GM20431 (cell line): ENCODE data around the gene ARHGAP24.
"Not testable (repeated sequence)": the region's sequence is repeated elsewhere in the genome, so short reads cannot be mapped to it uniquely, and the experiment has no call there.

Experiments
- in situ Hi-C: fragments of 300-500 bp; cut with MseI, MboI; formaldehyde crosslinking; loops from one replicate; pipeline ENCODE4 v1.15.0; 2020; ENCODE audit warnings: low sequenced_read_pairs; ENCODE audit not compliant: unreplicated experiment

The ARHGAP24 gene

DNA sequence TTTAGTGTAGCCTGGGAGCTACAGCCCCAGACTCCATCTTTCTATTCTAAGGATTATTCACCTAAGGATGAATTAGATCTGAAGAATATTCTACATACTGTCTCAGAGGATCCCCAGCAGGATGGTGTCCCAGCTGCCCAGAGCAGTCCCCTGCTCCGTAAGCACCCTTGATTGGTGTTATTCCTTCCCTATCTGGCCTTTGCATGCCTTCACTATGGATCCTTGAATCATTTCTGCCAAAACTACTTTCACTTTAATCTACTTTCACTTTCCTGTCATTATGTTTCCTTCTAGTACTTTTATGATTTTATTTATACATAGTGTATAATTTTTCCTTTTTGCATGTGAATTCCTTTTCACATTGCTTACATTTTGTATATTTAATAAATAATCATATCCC, 39.2 kb downstream of the ARHGAP24 start:
- in situ Hi-C loops = no loop called here

DNA sequence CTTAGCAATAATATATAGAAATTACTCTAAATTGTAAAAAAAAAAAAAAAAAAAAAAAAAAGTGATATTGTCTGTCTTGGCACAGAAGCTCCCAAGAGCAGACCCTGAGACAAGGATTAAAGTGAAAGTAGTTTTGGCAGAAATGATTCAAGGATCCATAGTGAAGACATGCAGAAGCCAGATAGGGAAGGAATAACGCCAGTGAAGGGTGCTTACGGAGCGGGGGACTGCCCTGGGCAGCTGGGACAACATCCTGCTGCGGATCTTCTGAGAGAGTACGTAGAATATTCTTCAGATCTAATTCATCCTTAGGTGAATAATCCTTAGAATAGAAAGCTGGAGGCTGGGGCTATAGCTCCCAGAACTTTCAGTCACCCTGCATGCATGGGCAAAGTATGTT, 39.8 kb downstream of the ARHGAP24 start:
- in situ Hi-C loops = no loop called here

DNA sequence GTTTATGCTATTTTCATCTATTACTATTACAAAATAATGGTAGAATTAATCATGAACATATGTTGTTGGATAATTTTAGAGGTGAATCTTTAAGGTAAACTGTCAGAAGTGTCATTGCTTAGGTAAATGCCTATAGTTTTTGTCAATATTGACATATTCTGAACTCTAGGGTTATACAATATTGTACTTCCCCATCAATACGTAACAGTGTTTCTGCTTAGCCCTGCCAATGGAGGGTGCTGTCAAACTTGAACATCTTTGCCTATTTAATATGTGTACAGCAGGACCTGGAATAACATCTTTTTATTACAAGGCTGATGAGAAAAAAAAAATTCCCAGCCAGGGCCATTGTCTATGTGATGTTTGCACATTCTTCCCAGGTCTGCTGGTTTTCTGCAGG, 40.8 kb downstream of the ARHGAP24 start:
- in situ Hi-C loops = no loop called here

DNA sequence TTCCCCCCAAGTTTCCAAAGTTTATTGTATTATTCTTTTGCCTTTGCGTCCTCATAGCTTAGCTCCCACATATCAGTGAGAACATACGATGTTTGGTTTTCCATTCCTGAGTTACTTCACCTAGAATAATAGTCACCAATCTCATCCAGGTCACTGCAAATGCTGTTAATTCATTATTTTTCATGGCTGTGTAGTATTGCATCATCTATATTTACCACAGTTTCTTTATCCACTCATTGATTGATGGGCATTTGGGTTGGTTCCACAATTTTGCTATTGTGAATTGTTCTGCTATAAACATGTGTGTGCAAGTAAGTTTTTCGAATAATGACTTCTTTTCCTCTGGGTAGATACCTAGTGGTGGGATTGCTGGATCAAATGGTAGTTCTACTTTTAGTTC, 43.6 kb downstream of the ARHGAP24 start:
- in situ Hi-C loops = not testable (repeated sequence)

DNA sequence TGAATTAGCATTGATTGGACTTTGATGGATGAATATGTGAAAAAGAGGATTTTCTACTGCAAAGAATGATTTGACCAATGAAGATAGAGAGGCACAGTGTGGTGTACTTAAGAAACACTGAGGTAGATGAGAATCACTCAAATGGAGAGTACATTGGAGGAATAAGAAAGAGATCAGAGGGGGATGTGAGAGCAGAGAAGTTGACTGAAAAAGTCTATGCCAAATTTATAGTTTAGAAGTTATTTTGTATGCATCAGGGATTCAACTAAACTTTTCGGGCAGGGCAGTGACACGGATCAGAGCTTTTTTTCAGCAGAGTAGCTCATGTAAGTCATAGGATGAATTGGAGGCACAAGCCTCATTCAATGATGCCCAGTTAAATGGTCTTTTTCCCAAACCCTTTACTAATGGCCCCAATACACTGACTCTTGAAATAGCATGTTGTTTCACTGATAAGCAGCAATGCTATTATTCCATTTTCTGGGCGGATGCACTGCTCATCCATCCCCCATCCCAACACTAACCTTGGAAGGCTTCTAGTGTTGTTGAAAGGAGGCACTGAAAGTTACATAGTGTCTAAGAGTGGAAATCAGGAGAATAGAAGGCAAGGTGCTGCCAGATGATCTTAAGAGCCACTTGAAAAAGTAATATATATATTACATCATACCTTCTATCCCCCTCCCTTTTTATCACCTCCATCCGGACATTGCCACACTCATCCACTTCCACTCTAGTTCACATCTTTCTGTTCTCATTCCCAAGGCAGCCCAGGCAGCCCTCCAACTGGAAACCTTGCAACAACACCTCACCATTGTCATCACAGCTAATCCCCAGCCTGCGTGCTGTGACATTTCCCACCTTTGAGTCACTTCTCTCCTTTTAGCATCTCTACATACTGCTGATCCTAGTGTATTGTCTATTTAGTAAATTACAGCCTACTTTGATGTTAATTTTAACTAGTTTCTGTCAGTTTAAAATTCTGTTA, 46.1 kb downstream of the ARHGAP24 start:
- in situ Hi-C loops = no loop called here

DNA sequence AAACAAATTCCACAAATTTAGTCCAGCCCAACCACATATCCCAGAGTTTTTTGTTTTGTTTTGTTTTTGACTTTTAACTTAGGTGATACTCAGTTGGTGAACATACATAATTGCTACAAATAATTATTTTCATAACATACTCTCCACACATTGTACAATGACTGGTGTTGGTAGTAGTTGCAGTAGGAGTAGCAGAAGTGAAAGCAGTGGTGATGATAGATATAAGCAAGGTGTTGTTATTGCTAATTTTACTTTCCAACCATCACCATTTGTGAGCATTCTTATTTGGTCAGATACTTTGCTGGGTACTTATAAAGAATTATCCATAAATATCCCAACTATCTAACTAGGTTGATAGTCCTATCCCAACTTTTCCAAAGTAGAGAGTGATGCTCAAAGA, 47.3 kb downstream of the ARHGAP24 start:
- in situ Hi-C loops = no loop called here

DNA sequence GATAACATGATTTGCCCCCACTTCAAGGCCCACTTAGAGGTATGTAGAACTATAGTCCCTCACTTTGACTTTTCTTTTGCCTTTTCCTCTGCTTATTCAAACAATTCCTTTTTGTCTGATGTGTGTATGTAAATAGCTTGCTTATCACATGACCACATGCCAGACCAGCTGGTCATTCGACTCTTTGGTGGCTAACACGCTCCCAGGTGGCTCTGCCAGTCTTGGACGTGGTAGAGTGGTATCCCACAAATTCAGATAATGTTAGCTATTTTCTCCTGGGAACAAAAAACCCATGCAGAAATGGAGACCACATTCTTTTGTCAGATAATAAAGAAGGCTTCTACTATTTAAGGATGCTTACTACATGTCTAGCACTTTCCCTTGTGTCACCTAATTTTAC, 47.9 kb downstream of the ARHGAP24 start:
- in situ Hi-C loops = no loop called here

DNA sequence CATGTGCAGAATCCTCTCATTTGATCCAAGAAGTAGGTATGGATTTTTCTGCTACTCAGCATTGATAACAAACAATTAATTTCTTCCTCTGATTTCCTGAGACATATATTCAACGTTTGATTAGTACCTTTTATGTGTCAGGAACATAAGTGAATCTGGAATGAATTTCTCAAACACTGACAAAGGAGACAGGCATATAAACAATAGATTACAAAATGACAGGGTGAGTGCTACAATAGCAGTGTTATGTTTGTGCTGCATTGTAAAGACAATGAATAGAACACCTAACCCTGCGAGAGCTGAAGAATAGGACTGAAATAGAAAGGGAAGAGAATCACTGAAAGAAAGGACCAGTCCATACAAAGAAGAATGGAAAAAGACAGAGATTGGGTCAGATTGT, 52.9 kb downstream of the ARHGAP24 start:
- in situ Hi-C loops = no loop called here

DNA sequence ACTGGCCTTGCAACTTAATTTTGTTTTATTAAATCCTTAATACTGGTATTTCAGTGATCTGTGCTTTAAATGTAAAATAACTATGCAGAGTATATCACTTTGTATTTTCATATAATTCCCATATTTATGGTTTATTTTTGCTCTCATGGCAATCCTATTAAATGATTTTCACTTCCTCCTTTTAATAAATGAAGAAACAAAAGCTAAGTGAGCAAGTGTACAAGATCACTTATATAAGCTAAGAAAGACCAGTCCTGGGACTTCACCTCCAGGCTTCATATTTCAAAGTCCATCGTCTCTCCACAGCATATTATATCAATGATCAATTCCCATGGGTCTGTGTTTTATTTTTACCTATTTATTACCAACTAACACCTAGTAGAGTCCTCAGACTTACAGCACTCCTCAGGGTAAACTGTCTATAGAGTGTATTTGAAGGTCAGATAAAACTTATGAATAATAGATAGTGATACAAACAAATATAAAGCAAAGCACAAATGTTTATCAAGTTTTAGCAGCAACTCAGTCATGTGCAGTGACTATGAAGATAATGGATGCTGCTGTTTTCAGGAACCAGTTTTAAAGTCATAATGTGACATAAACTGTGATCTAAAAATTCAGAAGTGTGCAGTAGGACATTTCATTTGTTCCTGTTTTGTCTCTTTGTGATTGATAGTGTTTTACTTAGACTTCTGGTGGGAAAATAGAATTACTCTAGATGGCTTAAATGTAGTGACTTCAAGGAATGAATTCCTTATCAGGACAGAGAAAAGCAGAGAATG, 56.8 kb downstream of the ARHGAP24 start:
- in situ Hi-C loops = no loop called here

DNA sequence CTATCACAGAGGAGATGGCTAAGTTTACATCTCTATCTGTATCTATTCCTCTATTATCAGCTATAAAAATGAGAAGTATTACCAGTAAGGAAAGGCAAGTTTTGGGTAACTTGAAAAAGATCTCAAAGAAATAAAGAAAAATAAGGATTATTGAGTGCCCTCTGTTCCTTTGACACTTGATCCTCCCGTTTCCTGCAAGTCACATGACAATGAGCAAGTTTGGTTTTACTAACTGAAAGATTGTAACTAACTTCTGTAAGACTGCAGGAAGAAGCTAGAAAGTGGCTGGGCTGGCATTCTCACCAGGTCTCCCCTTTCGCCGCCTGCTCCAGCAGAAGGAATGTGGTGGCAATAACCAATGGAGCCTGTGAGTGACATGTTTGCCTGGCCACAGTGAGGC, 59.2 kb downstream of the ARHGAP24 start:
- in situ Hi-C loops = no loop called here

DNA sequence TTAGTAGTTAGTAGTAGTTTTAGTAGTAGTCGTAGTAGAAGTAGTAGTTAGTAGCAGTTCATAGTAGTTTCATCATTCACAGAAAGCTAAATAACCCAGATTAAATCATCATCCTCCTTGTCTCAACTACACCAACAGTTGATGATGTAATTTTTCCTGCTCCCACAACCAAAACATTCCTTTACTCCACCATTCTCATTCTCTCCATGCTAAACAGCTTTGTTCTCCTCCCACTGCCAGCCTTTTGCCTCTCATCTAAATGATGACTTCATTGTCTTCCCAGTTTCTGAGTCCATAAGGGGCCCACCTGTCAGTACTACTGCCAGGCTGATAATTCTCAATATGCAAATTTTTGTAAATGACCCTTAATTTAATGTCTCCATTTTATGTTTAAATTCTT, 68.9 kb downstream of the ARHGAP24 start:
- in situ Hi-C loops = no loop called here

DNA sequence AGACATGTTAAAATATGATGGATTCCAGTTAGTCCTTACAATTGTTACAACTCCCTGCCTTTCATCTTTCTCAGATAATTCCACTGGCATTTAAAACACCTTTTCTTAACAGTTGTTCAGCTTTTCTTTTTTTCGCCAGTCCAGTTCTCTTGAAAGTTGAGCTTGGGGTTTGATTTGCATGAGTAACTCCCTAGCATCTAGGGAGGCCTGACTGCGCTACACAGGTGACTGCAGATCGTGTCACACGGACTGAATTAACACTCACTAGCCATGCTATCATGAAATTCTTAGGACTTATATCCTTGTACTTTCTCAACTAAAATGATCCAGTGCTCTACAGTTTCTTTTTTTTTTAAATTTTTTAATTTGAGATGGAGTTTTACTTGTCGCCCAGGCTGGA, 69.8 kb downstream of the ARHGAP24 start:
- in situ Hi-C loops = no loop called here

DNA sequence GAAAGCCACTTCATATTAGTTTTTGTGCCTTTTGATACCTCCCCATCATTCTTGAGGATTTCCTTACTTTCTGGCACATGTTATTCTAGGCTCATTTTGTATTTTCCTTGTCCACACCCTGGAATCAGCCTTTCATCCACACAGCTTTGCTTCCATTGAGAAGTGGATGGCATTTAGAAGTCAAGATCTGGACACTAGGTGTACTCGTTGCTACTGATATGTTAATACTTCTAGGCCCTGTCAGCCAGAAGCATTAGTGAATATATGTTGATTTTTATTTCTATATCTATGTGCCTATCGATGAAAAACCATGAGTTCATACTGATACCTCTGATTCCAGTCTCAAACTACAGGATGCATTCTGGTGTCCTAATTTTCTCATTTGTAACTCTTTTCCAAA, 73.2 kb downstream of the ARHGAP24 start:
- in situ Hi-C loops = no loop called here

DNA sequence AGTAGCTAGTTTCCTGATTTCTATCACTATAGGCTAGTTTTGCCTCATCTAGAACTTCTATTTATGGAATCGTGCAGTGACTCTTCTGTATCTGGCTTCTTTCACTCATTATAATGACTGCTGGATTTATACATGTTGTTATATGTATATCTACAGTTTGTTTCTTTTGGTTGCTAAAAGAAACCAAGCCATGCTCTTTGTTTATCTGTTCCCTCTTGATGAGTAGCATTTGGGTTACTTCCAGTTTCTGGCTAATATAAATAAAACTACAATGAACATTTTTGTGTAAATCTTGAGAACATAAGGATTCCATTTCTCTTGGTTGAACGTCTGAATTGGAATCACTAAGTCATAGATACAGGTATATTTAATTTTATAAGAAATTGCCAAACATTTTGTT, 73.9 kb downstream of the ARHGAP24 start:
- in situ Hi-C loops = no loop called here

DNA sequence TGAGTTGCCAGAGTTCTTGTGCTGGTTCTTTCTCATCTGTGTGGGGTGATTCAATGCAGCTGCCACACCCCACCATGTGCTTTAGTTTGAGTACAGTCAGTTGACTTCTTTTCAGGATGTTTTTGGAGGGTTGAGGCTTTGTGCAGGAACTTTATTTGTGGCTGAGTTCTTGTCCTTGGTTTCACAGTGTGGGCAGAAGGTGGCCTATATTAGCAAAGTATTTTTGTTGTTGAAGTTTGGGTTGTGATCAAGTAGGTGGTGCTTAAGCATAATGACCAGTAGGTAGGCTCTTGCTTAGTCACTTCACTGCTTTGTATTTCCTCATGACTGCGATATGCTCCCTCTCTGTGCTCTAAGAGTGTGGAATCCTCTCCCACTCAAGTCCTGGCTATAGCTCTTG, 80.3 kb downstream of the ARHGAP24 start:
- in situ Hi-C loops = no loop called here

DNA sequence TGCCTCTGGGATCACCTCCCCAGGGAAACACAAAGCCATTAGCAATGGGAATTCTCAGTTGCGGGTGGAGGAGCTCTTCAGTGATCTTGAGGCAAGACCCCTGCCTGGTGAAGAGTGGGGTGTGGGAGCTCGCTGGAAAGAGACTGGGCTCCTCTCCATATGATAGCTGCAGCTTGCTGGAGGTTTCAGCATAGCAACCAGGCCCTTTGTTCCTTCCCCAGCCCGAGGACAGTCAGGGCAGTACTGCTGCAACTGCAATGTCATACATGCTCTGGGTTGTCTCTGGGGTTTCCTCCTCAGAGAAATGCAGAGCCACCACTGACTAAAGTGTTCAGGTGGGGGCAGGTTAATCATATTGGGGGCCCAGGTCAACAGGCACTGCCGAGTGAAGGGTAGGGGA, 81.3 kb downstream of the ARHGAP24 start:
- in situ Hi-C loops = no loop called here

DNA sequence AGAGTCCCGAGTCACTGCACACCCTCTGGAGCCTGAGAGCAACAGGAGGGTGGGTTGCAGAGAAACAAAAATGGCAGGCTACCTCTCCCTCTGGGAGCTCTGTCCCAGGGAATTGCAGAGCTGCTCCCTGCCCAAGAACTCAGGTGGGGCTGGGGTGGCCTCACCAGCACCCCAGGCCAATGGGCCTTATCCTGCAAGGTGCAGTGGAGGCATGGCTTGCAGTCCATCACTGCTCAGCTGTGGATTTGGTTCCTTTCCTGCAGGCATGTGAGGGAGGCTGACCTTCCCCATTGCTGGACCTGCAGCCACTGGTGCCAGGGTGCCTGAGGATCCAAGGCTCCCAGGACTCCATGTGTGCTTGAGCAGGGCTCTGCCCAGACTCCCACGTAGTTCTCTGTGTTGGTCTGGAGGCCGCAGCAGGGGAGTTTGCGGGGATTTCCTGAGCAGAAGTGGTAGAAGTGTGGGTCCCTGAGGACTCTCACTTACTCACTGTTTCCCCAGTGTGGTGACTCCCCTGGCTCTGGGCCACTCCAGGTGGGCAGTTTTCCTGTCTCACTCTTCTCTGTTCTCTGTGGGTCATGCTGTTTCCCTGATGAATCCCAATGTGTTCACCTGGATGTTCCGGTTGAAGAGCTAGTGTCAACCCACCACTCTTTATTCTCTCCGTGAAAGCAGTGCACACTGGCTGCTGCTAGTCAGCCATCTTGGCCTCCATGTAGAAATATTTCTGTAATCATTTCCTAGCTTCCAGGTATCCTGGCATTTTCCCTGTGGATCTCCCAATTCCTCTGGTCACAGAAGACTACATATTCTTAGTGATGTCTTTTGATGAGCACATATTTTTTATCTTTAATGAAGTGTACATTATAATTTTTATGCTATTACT, 82.3 kb downstream of the ARHGAP24 start:
- in situ Hi-C loops = no loop called here

DNA sequence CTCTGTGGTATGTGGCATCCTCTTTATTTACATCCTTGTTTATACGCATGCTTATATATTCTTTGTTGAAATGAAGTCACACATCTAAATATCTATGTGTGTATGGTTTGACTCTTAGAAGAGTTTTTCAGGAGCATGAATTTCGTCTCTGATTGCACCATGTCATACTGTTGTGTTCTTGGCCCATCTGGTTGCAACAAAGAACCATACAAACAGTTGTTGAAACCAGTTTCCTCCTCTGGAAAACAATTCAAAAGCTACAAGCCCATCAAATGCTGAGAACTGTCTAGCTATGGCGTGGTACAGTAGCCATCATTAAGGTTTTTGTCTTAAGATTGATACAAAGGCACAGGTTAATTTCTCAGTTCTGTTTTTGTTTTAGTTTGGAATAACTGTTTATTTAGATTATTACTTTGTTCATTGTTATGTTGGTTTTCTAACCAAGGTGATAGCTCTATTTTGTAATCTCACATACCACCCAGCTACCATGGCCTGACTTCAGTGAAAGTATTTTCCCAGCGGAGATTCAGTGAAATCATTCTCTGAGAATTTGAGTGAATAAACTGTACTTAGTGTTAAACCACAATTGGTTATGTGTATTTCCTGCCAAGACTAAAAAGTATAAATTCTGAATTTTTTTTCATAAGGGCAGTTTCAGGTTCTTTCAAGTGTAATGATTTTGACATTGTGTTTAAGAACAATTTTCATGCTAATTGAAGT, 91.0 kb downstream of the ARHGAP24 start:
- in situ Hi-C loops = no loop called here

DNA sequence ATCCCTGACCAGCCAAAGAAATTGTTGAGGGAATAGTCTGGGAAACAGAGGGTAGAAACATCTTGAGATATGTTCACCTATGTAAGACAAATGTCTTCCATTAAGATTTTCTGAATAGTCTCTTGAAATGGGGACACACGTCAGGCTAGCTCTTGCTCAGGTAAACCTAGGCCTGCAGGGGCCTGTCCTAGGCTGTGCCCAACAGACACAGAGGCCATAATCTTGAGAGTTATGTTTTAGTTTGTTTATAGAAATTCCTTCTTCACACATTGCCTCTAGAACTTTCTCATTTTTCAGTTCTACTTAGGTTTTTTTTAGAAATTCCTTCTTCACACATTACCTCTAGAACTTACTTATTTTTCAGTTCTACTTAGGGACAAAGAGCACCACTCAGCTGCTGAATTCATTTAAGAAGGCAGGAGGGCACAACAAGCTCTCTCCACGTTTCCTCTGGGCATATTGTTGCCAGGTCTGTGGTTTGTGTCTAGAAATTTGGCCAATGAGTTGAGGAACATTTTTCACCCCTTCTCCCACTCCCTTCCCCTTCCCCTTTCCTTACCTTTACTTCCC, 94.9 kb downstream of the ARHGAP24 start:
- in situ Hi-C loops = no loop called here
